SIG-M5 treated with dmso at 0.1 percent for 504 hours (cell line): Measurements from ENCODE around the gene NAV2.
A peak's percentile ranks its signal among the peaks of the same experiment; 100 is the strongest.

Experiments
- DNase-seq: peaks from one replicate; lab custom pipeline; 2025; ENCODE audit not compliant: unreplicated experiment; lab: John Stamatoyannopoulos, UW

The NAV2 gene

DNA sequence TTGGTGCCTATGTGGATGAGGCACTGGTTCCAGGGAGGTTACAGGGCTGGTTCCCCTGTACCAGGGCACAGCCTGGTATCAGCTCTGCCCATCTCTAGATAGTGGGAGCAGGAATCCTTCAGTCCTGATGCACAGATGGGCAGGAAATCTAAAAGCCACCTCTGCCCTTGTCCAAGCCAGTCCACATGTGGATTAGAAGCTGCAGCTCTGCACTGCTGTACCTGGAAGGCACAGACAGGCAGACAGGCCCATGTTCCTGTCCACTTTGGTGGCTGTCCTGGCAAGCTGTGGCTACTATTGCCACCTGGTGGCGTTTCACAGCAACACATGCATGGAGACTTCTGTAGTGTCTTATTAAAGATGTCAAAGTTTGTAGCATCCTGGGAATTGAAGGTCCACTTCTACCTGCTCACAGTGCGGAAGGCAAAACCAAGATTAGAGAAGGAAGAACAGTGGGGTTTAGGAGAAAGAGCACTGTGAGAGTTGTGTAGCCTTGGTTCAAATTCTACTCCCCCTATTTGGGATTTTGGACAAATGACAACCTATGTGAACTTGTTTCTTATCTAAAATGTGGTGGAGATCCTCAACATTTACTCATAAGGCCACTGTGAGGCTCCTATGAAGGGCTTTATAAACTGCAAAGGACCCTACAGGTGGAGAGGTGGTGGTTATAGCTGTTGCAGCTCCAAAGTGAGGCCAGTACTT lies 30.1 kb downstream of the NAV2 start:
- DNase-seq, result peak; percentile 23

DNA sequence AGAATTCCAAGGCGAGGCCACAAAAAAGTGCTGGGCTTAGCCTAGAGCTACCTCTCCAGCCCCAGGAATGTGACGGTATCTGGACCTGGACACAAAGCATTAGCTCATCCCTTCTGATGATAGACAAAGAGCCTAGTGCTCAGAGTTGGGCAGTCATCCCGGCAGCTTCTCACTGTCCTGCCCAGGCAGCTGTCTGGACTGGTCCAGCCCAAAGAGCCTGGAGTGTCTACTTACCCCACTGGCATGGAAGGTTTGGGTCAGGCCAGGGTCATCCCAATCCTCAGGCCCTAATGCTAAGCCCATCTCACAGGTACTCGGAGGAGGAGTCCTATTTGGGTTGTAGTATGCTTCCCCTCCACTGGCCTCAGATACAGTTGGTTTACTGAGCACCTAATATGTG lies 31.0 kb downstream of the NAV2 start:
- no peak for DNase-seq

DNA sequence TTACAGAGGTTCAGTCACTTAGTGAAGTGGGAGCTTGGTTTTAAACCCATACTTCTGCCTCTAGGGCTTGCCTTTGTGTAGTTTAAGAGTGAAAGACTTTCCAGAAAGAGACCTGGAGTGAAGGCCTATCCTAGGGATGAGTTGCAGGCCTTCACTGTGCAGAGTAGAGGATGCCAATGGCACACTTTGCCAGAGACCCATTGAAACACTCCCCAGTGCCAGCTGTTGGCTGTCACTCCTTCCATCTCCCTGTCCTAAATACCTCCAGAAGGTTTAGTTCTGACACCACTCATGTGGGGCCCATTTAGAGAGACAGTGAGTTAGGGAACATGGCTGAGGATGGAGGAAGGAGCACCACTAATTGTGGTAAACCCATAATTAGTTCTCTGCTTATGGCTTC lies 31.5 kb downstream of the NAV2 start:
- DNase-seq, result no peak

DNA sequence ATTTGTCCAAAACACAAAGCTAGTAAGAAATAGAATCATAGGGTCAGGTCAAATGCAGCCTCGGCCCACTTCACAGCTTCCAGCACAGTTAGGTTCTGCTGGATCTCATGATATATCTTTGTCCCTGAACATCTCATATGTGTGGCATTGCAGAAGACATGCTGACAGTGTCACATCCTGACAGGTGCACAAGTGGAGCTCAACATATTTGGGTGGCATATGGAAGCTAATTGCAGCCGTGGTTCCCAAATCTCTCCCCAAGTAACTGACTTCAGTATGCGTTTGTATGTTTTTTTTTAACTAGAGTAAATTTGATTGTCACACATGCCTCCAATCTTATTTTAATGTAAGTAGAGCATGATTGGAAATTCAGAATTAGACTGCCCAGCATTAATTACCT lies 33.4 kb downstream of the NAV2 start:
- no peak for DNase-seq

- DNase-seq, result no peak
Measured at GRCh38 chr11:19747634-19748033, 35.0 kb downstream of the NAV2 start.

GRCh38 chr11:19751055-19751454 lies 38.4 kb downstream of the NAV2 start:
- no peak for DNase-seq

DNA sequence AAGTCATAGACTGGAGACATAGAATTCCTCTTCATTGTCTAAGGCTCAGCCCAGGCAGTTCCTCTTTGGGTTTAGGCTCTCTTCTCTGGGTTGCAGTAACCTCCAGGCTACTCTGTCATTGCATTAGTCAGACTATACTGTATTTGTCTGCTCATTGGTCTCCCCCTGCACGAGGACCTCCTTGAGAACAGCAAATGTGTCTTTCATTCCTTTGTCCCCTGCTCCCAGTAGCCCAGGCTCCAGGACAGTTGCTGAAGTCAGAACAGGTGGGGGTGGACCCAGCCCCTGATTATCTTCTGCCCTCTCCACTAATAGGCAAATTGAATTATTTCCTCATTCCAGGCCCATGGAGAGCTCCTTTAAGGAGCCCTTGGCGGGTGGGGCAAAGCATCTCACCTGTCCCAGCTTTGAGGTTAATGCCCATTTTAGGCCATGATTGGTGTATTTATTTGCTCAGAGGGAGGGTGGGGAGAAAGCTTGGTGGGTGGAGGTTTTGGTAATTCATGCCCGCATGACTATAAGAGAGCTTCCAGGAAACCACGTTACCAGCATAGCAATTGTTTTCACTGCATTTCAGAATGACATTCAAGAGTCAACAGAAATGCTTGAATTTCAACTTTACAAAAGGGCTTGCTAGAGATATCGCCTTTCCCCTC lies 40.9 kb downstream of the NAV2 start:
- no peak for DNase-seq

- no peak for DNase-seq
Measured at GRCh38 chr11:19756675-19757475, 44.2 kb downstream of the NAV2 start.

GRCh38 chr11:19759389-19759788 lies 46.8 kb downstream of the NAV2 start:
- no peak for DNase-seq

DNA sequence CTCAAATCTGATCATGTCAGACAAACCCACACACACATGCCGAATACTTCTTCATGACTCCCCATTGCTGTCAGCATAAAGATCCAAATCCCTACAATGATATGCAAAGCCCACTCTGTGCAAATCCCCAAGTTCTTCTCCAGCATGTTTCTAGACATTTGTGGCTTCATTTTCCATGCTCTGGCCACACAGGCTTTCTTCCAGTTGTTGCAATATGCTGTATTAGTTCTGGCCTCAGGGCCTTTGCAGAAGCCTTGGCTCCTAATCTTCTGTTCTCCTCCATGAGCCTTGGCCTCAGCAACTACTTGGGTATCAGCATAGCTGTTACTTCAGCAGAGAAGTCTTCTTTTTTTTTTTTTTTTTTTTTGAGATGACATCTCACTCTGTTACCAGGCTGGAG lies 49.6 kb downstream of the NAV2 start:
- no peak for DNase-seq

DNA sequence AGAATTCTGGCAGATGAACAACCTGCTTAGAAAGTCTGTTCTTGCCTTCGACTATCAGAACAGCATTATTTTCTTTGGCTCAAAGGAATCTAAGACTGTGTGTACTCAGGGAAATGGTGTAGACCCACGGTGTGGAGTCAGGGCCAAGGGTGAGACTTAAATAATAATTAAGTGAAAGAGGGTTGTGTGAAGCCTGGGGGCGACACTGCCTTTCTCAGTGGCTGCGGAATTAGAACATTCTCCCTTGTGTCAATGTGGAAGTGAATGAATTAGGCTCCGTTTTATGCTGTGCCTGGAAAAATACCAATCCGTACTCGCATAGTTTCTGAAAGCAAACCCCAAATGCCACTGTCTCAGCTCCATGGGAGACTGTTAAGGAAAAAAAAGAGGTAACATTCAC lies 50.7 kb downstream of the NAV2 start:
- no peak for DNase-seq

DNA sequence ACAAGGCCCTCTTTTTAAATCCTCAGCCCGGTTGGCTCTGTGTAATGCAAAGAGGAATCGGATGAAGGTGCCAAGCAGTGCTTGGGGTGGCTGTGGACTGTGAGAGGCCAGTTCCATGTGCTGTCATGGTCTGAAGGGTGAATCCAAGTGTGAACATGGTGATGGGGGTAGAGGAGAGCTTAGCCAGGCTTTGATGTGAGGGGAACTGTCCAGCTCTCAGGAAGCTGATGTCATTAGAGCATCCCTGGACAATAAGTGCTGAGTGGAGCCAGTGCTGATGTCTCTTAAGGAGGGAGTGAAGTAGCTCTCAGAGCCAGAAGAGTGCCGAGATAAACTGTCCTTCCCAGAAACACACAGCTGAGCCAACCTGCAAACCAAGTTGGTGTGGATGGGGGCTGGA lies 53.6 kb downstream of the NAV2 start:
- no peak for DNase-seq

GRCh38 chr11:19766810-19767209 lies 54.2 kb downstream of the NAV2 start:
- DNase-seq, result no peak

DNA sequence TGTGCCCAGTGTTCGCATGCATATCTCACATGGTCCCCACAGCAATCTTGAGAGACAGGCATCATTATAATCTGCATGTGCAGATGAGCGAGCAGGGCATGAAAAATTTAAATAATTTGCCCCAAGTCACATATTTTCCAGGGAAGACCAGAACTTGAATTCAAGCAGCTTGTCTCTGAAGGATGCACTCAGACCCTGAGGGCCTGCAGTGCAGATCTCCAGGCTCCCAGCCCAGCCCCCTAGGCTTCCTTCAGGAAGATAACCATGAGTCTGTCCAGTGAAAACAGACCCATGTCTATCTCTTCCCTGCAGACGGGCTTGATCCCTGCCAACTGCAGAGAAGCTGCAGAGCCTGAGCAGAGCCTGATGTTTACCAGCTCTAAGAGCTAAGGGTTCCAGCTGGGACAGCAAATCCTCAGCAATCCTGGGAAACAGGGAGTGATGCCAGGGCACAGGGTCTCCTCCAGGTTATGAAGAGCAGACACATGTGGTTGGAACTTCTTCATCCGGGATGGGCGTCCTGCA lies 55.1 kb downstream of the NAV2 start:
- DNase-seq, result no peak

- no peak for DNase-seq
Measured at GRCh38 chr11:19768197-19768596, 55.6 kb downstream of the NAV2 start.

GRCh38 chr11:19768815-19769214 lies 56.2 kb downstream of the NAV2 start:
- no peak for DNase-seq

DNA sequence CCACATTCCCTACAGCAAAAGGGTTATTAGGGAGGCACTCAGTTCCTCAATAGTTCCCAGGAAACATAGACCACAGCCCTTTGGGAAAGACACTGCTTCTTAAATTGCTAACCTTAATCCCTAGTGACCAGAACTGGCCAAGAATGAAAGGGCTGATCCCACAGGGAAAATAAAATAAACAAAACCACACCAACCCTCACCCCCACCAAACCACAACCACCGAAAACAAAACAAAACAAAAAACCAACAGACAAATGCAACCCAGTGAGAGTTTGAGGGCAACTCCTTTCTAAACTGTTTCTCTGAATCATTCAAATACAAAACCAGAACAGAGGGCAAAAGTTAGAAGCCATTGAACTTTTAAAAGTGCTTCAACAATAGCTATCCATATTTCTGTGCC lies 57.2 kb downstream of the NAV2 start:
- DNase-seq, result no peak

DNA sequence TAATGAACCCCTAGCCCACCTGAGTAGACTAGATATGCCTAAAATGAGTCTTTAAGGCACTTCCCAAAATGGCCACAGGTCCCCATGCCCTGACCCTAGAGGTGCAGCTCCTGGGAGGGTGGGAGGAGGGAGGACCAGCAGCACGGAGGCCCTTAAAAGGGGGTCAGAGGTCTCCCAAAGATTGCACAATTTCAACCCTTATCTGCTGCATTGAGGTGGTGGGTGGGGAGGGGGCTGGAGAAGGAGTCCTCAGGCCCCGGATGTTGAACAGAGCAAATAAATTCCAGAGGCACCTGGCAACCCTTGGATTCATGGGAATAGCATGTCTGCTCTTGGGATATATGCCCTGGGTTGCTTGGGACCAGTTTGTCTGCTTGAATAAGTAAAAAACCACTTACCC lies 57.6 kb downstream of the NAV2 start:
- DNase-seq, result no peak

- no peak for DNase-seq
Measured at GRCh38 chr11:19771463-19771862, 58.8 kb downstream of the NAV2 start.

- no peak for DNase-seq
Measured at GRCh38 chr11:19772480-19772879, 59.8 kb downstream of the NAV2 start.

DNA sequence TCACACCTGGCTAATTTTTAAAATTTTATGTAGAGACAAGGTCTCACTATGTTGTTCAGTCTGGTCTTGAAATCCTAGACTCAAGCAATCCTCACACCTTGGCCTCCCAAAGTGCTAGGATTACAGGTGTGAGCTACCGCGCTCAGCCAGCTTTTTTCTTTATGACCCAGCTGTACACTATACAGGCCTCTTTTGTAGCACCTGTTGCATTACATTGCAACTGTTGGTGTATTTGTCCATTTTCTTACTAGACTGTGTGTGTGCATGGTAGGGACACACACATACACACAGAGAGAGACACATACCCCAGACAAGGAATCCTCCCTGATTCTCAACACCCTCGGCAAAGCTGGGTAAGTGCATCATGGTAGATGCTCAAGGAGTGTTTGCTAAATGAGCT lies 61.7 kb downstream of the NAV2 start:
- DNase-seq, result no peak
